ENCODE measurements around the gene UBLCP1.
"Not testable (repeated sequence)": the region's sequence is repeated elsewhere in the genome, so short reads cannot be mapped to it uniquely, and the experiment has no call there.

The UBLCP1 gene

GRCh38 chr5:159262859-159263568 is at the start of gene UBLCP1:
TSS of gene UBLCP1 (plus strand) at chr5:159263290. CDS start at chr5:159268916, 5,626 bp downstream.
- peak; percentile 81 for DNase-seq

GRCh38 chr5:159214486-159215271 is 48.4 kb upstream of the UBLCP1 start:
- DNase-seq, result no peak

GRCh38 chr5:159215886-159216285 is 47.2 kb upstream of the UBLCP1 start:
- no peak for DNase-seq

- no peak for DNase-seq
Measured at GRCh38 chr5:159216454-159216853, 46.6 kb upstream of the UBLCP1 start.

GRCh38 chr5:159217236-159217635 is 45.9 kb upstream of the UBLCP1 start:
- no peak for DNase-seq

GRCh38 chr5:159218595-159219023 is 44.5 kb upstream of the UBLCP1 start:
- peak; percentile 84 for DNase-seq

GRCh38 chr5:159220206-159220605 is 42.9 kb upstream of the UBLCP1 start:
- DNase-seq, result no peak

- DNase-seq, result no peak
Measured at GRCh38 chr5:159223469-159223868, 39.6 kb upstream of the UBLCP1 start.

GRCh38 chr5:159224471-159224870 is 38.6 kb upstream of the UBLCP1 start:
- DNase-seq, result no peak

GRCh38 chr5:159226451-159226850 is 36.6 kb upstream of the UBLCP1 start:
- DNase-seq, result no peak

GRCh38 chr5:159227452-159227851 is 35.6 kb upstream of the UBLCP1 start:
- no peak for DNase-seq

- not testable (repeated sequence) for DNase-seq
Measured at GRCh38 chr5:159228097-159228496, 35.0 kb upstream of the UBLCP1 start.

GRCh38 chr5:159230657-159231056 is 32.4 kb upstream of the UBLCP1 start:
- DNase-seq, result no peak

- no peak for DNase-seq
Measured at GRCh38 chr5:159231167-159231566, 31.9 kb upstream of the UBLCP1 start.

GRCh38 chr5:159235871-159236520 is 27.1 kb upstream of the UBLCP1 start:
- DNase-seq, result peak; percentile 42

- DNase-seq, result peak; percentile 59
Measured at GRCh38 chr5:159240301-159240870, 22.7 kb upstream of the UBLCP1 start.

GRCh38 chr5:159241946-159242552 is 21.0 kb upstream of the UBLCP1 start:
- no peak for DNase-seq

- DNase-seq, result no peak
Measured at GRCh38 chr5:159242656-159243055, 20.4 kb upstream of the UBLCP1 start.

GRCh38 chr5:159243385-159243784 is 19.7 kb upstream of the UBLCP1 start:
- no peak for DNase-seq

GRCh38 chr5:159244163-159244562 is 18.9 kb upstream of the UBLCP1 start:
- no peak for DNase-seq

GRCh38 chr5:159244890-159245289 is 18.2 kb upstream of the UBLCP1 start:
- DNase-seq, result no peak

GRCh38 chr5:159249158-159249557 is 13.9 kb upstream of the UBLCP1 start:
- DNase-seq, result no peak

- no peak for DNase-seq
Measured at GRCh38 chr5:159252195-159252594, 10.9 kb upstream of the UBLCP1 start.

Data from fibroblast of upper back skin (primary cell).